ENCODE data around the gene FAT1. TPM values are rescaled to one million over a fixed set of nuclear protein-coding genes. Genes with fewer than 3 reads are reported as not detected.

FAT1 gene
- polyA plus RNA-seq, 1 donor from 2014 or later: 19.8 TPM

GRCh38 chr4:186698525-186698924 is 25.1 kb downstream of the FAT1 start:
- Histone ChIP-seq H3K27ac (ENCODE audit: low read length) (no peak overlapping the region), H3K9me3 (ENCODE audit: low read length) (no peaks in the 10 kb centered on the region), H3K79me2 (replicated peaks; ENCODE audit: insufficient read depth, low read length) (peaks cover 65% of the 10 kb centered on the region), H3K9me2 (ENCODE audit: insufficient read depth, low read length) (no peaks in the 10 kb centered on the region), H3K4me2 (ENCODE audit: low read length) (no peak overlapping the region), H3K36me3 (ENCODE audit: insufficient read depth, low read length) (no peaks in the 10 kb centered on the region), H3K4me3 (ENCODE audit: low read length) (no peak overlapping the region), H2AFZ (ENCODE audit: low read depth, low read length) (no peak overlapping the region), H3F3A (ENCODE audit: insufficient read depth, low read length, poor library complexity, severe bottlenecking) (no peaks in the 10 kb centered on the region), H3K27me3 (ENCODE audit: insufficient read depth, low read depth, low read length) (no peaks in the 10 kb centered on the region), H4K20me1 (ENCODE audit: insufficient read depth) (no peaks in the 10 kb centered on the region), H3K9ac (ENCODE audit: low read length) (no peak overlapping the region)
- TF ChIP-seq EZH2 (IDR thresholded peaks at IDR 0.05; ENCODE audit: borderline replicate concordance, insufficient read depth, low read length, poor library complexity, severe bottlenecking): no peak
- no peak for TF ChIP-seq MXI1 (conservative IDR thresholded peaks at IDR 0.05; ENCODE audit: poor library complexity, severe bottlenecking)
- no peak for TF ChIP-seq EP300 (conservative IDR thresholded peaks at IDR 0.05; ENCODE audit: poor library complexity, severe bottlenecking)
- TF ChIP-seq RAD21 (conservative IDR thresholded peaks at IDR 0.05): no peak
- TF ChIP-seq POLR2AphosphoS5 (IDR thresholded peaks at IDR 0.05): no peak
- TF ChIP-seq TAF1 (IDR thresholded peaks at IDR 0.05; ENCODE audit: low read depth): no peak
- TF ChIP-seq, protein P1, sequence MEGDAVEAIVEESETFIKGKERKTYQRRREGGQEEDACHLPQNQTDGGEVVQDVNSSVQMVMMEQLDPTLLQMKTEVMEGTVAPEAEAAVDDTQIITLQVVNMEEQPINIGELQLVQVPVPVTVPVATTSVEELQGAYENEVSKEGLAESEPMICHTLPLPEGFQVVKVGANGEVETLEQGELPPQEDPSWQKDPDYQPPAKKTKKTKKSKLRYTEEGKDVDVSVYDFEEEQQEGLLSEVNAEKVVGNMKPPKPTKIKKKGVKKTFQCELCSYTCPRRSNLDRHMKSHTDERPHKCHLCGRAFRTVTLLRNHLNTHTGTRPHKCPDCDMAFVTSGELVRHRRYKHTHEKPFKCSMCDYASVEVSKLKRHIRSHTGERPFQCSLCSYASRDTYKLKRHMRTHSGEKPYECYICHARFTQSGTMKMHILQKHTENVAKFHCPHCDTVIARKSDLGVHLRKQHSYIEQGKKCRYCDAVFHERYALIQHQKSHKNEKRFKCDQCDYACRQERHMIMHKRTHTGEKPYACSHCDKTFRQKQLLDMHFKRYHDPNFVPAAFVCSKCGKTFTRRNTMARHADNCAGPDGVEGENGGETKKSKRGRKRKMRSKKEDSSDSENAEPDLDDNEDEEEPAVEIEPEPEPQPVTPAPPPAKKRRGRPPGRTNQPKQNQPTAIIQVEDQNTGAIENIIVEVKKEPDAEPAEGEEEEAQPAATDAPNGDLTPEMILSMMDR (IDR thresholded peaks at IDR 0.05; ENCODE audit: poor library complexity, severe bottlenecking): no peak
- TF ChIP-seq, protein P2, sequence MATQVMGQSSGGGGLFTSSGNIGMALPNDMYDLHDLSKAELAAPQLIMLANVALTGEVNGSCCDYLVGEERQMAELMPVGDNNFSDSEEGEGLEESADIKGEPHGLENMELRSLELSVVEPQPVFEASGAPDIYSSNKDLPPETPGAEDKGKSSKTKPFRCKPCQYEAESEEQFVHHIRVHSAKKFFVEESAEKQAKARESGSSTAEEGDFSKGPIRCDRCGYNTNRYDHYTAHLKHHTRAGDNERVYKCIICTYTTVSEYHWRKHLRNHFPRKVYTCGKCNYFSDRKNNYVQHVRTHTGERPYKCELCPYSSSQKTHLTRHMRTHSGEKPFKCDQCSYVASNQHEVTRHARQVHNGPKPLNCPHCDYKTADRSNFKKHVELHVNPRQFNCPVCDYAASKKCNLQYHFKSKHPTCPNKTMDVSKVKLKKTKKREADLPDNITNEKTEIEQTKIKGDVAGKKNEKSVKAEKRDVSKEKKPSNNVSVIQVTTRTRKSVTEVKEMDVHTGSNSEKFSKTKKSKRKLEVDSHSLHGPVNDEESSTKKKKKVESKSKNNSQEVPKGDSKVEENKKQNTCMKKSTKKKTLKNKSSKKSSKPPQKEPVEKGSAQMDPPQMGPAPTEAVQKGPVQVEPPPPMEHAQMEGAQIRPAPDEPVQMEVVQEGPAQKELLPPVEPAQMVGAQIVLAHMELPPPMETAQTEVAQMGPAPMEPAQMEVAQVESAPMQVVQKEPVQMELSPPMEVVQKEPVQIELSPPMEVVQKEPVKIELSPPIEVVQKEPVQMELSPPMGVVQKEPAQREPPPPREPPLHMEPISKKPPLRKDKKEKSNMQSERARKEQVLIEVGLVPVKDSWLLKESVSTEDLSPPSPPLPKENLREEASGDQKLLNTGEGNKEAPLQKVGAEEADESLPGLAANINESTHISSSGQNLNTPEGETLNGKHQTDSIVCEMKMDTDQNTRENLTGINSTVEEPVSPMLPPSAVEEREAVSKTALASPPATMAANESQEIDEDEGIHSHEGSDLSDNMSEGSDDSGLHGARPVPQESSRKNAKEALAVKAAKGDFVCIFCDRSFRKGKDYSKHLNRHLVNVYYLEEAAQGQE (IDR thresholded peaks at IDR 0.05; ENCODE audit: borderline replicate concordance): no peak
- no peak for TF ChIP-seq SMC3 (conservative IDR thresholded peaks at IDR 0.05; ENCODE audit: poor library complexity)

DNA sequence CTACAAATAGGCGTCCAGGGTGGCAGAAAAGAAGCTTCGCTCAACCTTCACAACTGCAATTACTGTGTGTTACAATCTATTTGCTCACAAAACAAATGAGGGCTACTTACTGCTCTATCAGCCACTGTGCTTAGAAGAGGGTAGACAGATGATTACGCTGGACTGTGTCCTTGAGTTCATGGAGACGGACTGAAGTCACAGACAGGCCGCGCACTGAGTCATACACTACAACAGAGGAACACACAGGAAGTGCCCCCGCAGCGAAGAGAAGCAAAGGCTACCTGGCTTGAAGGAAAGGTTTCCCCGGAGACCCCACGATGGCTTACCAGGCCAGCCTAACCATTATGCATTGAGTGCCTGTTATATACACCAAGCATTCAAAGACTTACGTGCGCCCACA is 25.6 kb downstream of the FAT1 start:
- TF ChIP-seq TAF1 (IDR thresholded peaks at IDR 0.05; ENCODE audit: low read depth): no peak
- no peak for TF ChIP-seq RAD21 (conservative IDR thresholded peaks at IDR 0.05)
- TF ChIP-seq, protein P1 (IDR thresholded peaks at IDR 0.05; ENCODE audit: poor library complexity, severe bottlenecking): no peak
- TF ChIP-seq EZH2 (IDR thresholded peaks at IDR 0.05; ENCODE audit: borderline replicate concordance, insufficient read depth, low read length, poor library complexity, severe bottlenecking): no peak
- TF ChIP-seq, protein P2 (IDR thresholded peaks at IDR 0.05; ENCODE audit: borderline replicate concordance): no peak
- TF ChIP-seq MXI1 (conservative IDR thresholded peaks at IDR 0.05; ENCODE audit: poor library complexity, severe bottlenecking): no peak
- TF ChIP-seq EP300 (conservative IDR thresholded peaks at IDR 0.05; ENCODE audit: poor library complexity, severe bottlenecking): no peak
- Histone ChIP-seq H3K79me2 (replicated peaks; ENCODE audit: insufficient read depth, low read length) (peaks cover 62% of the 10 kb centered on the region), H4K20me1 (ENCODE audit: insufficient read depth) (no peaks in the 10 kb centered on the region)

More for the DNA sequence above, 25.6 kb downstream of the FAT1 start:
- H3F3A ChIP-seq (ENCODE audit: insufficient read depth, low read length, poor library complexity, severe bottlenecking): no peaks in the 10 kb centered on the region
- no peak overlapping the region for H3K4me3 ChIP-seq (ENCODE audit: low read length)
- no peak overlapping the region for H3K4me2 ChIP-seq (ENCODE audit: low read length)
- H3K27ac ChIP-seq (ENCODE audit: low read length): no peak overlapping the region
- H3K9ac ChIP-seq (ENCODE audit: low read length): no peak overlapping the region
- H3K9me2 ChIP-seq (ENCODE audit: insufficient read depth, low read length): no peaks in the 10 kb centered on the region
- no peaks in the 10 kb centered on the region for H3K36me3 ChIP-seq (ENCODE audit: insufficient read depth, low read length)
- no peaks in the 10 kb centered on the region for H3K9me3 ChIP-seq (ENCODE audit: low read length)
- no peaks in the 10 kb centered on the region for H3K27me3 ChIP-seq (ENCODE audit: insufficient read depth, low read depth, low read length)
- no peak overlapping the region for H2AFZ ChIP-seq (ENCODE audit: low read depth, low read length)

Data from neural cell (in vitro differentiated cells).